GM12873 (cell line): ENCODE measurements around the gene SLF1.

ENCODE experiments used
- TF ChIP-seq, protein P1 (sequence below): IDR thresholded peaks from 2 replicates; pipeline ENCODE4 v1.5.1; 2012; ENCODE audit warnings: low read depth, mild to moderate bottlenecking, moderate library complexity, low read length, control low read depth; ENCODE audit not compliant: insufficient read depth; ENCODE audit errors: missing control alignments

Gene SLF1

DNA sequence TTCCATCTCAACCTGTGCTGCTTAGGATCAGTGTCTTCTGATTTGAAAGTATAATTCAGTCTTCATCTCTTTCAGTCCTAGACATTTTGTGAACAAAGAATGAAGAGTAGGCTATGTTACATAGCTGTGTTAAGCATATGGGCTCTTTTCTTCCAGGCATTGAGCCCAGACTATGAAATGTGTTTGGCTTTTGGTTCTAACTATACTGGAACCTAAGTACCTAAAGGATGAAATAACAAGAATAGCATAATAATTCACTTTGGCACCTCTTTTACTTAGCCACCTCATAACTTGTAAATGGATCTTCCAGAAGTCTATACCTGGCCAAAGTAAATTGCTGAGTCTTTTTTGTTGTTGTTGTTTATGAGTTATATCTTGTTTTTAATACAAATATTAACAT, 71.4 kb downstream of the SLF1 start:
- TF ChIP-seq, protein P1, sequence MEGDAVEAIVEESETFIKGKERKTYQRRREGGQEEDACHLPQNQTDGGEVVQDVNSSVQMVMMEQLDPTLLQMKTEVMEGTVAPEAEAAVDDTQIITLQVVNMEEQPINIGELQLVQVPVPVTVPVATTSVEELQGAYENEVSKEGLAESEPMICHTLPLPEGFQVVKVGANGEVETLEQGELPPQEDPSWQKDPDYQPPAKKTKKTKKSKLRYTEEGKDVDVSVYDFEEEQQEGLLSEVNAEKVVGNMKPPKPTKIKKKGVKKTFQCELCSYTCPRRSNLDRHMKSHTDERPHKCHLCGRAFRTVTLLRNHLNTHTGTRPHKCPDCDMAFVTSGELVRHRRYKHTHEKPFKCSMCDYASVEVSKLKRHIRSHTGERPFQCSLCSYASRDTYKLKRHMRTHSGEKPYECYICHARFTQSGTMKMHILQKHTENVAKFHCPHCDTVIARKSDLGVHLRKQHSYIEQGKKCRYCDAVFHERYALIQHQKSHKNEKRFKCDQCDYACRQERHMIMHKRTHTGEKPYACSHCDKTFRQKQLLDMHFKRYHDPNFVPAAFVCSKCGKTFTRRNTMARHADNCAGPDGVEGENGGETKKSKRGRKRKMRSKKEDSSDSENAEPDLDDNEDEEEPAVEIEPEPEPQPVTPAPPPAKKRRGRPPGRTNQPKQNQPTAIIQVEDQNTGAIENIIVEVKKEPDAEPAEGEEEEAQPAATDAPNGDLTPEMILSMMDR, result no peak

DNA sequence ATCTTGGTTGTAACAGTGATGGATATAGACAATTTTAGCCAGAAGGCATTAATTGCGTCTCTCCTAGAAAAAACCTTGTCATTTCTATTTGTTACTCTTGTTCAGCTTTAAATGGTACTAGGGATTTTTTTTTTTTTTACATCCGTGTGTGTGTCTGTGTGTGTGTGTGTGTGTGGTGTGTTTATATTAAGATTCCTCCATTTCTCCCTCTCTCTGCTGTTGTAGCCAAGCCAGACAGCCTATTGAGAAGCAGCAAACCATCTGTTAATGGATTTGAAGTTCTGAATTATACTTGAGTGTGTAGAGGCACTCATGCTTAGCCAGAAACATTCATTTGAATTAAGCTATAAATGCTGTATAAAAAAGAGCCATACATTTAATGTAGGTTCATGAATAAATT, 72.3 kb downstream of the SLF1 start:
- TF ChIP-seq, protein P1, result no peak

- TF ChIP-seq, protein P1, result no peak
Observed at GRCh38 chr5:94691291-94691690, 72.8 kb downstream of the SLF1 start.

DNA sequence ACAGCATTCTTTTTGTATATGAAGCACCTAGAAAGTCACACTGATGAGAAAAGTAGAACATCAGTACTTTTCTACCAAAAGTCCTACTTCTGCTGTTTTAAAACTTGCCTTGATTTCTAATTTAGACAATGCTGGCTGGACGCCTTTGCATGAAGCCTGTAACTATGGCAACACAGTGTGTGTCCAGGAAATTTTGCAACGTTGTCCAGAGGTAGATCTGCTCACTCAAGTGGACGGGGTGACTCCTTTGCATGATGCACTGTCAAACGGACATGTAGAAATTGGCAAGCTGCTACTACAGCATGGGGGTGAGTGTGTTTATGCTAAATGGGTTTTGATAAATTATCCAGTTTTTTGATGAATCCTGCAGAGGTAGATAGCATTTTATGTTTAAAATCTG, 73.5 kb downstream of the SLF1 start:
- TF ChIP-seq, protein P1, result no peak

DNA sequence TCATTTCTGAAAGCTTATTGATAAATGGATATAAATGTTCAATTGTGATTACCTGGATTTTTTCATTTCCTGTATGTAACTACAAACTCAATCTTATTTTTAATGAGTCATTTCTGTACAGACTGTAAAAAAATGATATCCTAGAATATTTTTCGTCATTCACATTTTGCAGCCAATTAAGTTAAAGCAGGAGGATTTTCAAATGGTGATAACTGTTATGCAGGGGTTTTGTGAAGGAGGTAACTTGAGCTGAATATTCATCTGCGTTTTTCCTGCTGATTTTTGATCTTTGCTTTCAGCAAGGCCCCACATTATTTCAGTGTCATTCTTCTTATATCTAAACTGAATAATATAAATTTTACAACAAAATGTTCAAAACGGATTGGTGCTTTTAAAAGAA, 74.1 kb downstream of the SLF1 start:
- TF ChIP-seq, protein P1, result no peak

- TF ChIP-seq, protein P1, result peak; percentile 37
Observed at GRCh38 chr5:94693043-94693822, 74.8 kb downstream of the SLF1 start.

DNA sequence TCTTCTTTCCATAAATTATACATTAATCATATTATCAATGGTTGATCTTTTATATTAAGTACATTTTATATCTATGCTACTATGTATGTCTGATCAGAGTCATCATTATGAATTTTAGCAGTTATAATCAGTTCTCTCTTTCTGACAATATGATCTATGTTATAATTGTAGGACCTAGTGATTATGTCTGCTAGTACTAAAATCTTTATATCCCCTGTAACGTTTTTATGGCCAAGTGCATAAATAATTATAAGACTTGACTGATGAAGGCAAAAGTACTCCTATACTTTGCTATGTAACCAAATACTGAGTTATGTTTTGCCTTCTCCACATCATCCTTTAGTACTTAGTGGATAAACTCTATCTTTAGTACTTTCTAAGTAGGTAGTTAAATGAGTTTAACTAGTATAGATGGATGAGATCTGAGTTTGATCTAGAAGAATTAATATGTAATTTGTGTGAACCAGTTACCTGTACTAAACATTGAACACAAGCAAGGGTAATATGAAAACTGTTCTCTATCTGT, 75.4 kb downstream of the SLF1 start:
- TF ChIP-seq, protein P1, result no peak
